Measurements from ENCODE around the gene CPLX3.

Gene CPLX3

GRCh38 chr15:74801311-74801997 is 25.0 kb upstream of the CPLX3 start:
- in situ Hi-C loops (cut with MboI; ENCODE audit: low sequenced_read_pairs) = no loop called here

GRCh38 chr15:74802290-74802689 is 24.1 kb upstream of the CPLX3 start:
- in situ Hi-C loops (cut with MboI; ENCODE audit: low sequenced_read_pairs) = no loop called here

GRCh38 chr15:74802862-74803447 is 23.5 kb upstream of the CPLX3 start:
- in situ Hi-C loops (cut with MboI; ENCODE audit: low sequenced_read_pairs) = no loop called here

- in situ Hi-C loops (cut with MboI; ENCODE audit: low sequenced_read_pairs) = no loop called here
Observed at GRCh38 chr15:74804935-74805334, 21.5 kb upstream of the CPLX3 start.

- in situ Hi-C loops (cut with MboI; ENCODE audit: low sequenced_read_pairs) = no loop called here
Observed at GRCh38 chr15:74807282-74807681, 19.1 kb upstream of the CPLX3 start.

- in situ Hi-C loops (cut with MboI; ENCODE audit: low sequenced_read_pairs) = no loop called here
Observed at GRCh38 chr15:74808078-74808839, 18.2 kb upstream of the CPLX3 start.

GRCh38 chr15:74808840-74809229 is 17.6 kb upstream of the CPLX3 start:
- in situ Hi-C loops (cut with MboI; ENCODE audit: low sequenced_read_pairs) = no loop called here

- in situ Hi-C loops (cut with MboI; ENCODE audit: low sequenced_read_pairs) = no loop called here
Observed at GRCh38 chr15:74809242-74809641, 17.2 kb upstream of the CPLX3 start.

- in situ Hi-C loops (cut with MboI; ENCODE audit: low sequenced_read_pairs) = no loop called here
Observed at GRCh38 chr15:74809956-74810355, 16.5 kb upstream of the CPLX3 start.

GRCh38 chr15:74812533-74812932 is 13.9 kb upstream of the CPLX3 start, which contains the start of gene LMAN1L:
TSS of gene LMAN1L (plus strand) at chr15:74812835. CDS start at chr15:74812855, 20 bp downstream.
- in situ Hi-C loops (cut with MboI; ENCODE audit: low sequenced_read_pairs) = no loop called here

- in situ Hi-C loops (cut with MboI; ENCODE audit: low sequenced_read_pairs) = no loop called here
Observed at GRCh38 chr15:74815121-74815934, 11.1 kb upstream of the CPLX3 start.

GRCh38 chr15:74815961-74816360 is 10.5 kb upstream of the CPLX3 start:
- in situ Hi-C loops (cut with MboI; ENCODE audit: low sequenced_read_pairs) = no loop called here

GRCh38 chr15:74816624-74817369 is 9.6 kb upstream of the CPLX3 start:
- in situ Hi-C loops (cut with MboI; ENCODE audit: low sequenced_read_pairs) = no loop called here

- in situ Hi-C loops (cut with MboI; ENCODE audit: low sequenced_read_pairs) = no loop called here
Observed at GRCh38 chr15:74817370-74817737, 9.1 kb upstream of the CPLX3 start.

- in situ Hi-C loops (cut with MboI; ENCODE audit: low sequenced_read_pairs) = no loop called here
Observed at GRCh38 chr15:74820056-74820455, 6.4 kb upstream of the CPLX3 start.

- in situ Hi-C loops (cut with MboI; ENCODE audit: low sequenced_read_pairs) = no loop called here
Observed at GRCh38 chr15:74821091-74821789, 5.2 kb upstream of the CPLX3 start.

GRCh38 chr15:74821790-74822158 is 4.7 kb upstream of the CPLX3 start:
- in situ Hi-C loops (cut with MboI; ENCODE audit: low sequenced_read_pairs) = no loop called here

- in situ Hi-C loops (cut with MboI; ENCODE audit: low sequenced_read_pairs) = no loop called here
Observed at GRCh38 chr15:74822233-74822632, 4.2 kb upstream of the CPLX3 start.

GRCh38 chr15:74823324-74823723 is 3.1 kb upstream of the CPLX3 start:
- in situ Hi-C loops (cut with MboI; ENCODE audit: low sequenced_read_pairs) = no loop called here

GRCh38 chr15:74824976-74825375 is 1.5 kb upstream of the CPLX3 start:
- in situ Hi-C loops (cut with MboI; ENCODE audit: low sequenced_read_pairs) = no loop called here
